ENCODE data around the gene CTNS.
A peak's percentile ranks its signal among the peaks of the same experiment; 100 is the strongest.

CTNS gene

GRCh38 chr17:3667366-3668278, 31.1 kb downstream of the CTNS start (continued):
- TF ChIP-seq ZNF404 (tag by site-specific recombination; IDR thresholded peaks at IDR 0.05) (no peak), ZBTB8A (tag by site-specific recombination; IDR thresholded peaks at IDR 0.05) (no peak; the same call in 1 of the 2 replicates), ZFP41 (tag by site-specific recombination; IDR thresholded peaks at IDR 0.05; ENCODE audit: borderline replicate concordance) (no peak), ZNF138 (tag by site-specific recombination; IDR thresholded peaks at IDR 0.05; ENCODE audit: borderline replicate concordance) (no peak), ZNF10 (tag by site-specific recombination; IDR thresholded peaks at IDR 0.05) (no peak), MYNN (tag by site-specific recombination; IDR thresholded peaks at IDR 0.05; ENCODE audit: borderline replicate concordance) (no peak), GFI1B (tag by site-specific recombination; IDR thresholded peaks at IDR 0.05) (no peak), KLF1 (tag by site-specific recombination; IDR thresholded peaks at IDR 0.05) (peak; percentile 66), ZNF423 (tag by site-specific recombination; IDR thresholded peaks at IDR 0.05) (no peak), ZNF623 (tag by site-specific recombination; IDR thresholded peaks at IDR 0.05) (no peak), OVOL3 (tag by site-specific recombination; IDR thresholded peaks at IDR 0.05) (no peak), TRIM28 (IDR thresholded peaks at IDR 0.05; ENCODE audit: borderline replicate concordance, low read length) (no peak), BCL11B (tag by site-specific recombination; IDR thresholded peaks at IDR 0.05; ENCODE audit: low read depth) (no peak), ZSCAN23 (tag by site-specific recombination; IDR thresholded peaks at IDR 0.05) (no peak), ZNF148 (tag by site-specific recombination; IDR thresholded peaks at IDR 0.05; ENCODE audit: borderline replicate concordance) (no peak), ZNF585B (tag by site-specific recombination; IDR thresholded peaks at IDR 0.05) (no peak), ZNF529 (tag by site-specific recombination; IDR thresholded peaks at IDR 0.05; ENCODE audit: insufficient replicate concordance) (no peak), REPIN1 (tag by site-specific recombination; IDR thresholded peaks at IDR 0.05; ENCODE audit: low read depth) (no peak), ZNF19 (tag by site-specific recombination; IDR thresholded peaks at IDR 0.05; ENCODE audit: low read depth) (no peak), PRDM4 (tag by site-specific recombination; IDR thresholded peaks at IDR 0.05) (no peak), ZNF792 (tag by site-specific recombination; IDR thresholded peaks at IDR 0.05) (no peak), SCRT2 (tag by site-specific recombination; IDR thresholded peaks at IDR 0.05) (peak; percentile 55), ZNF132 (tag by site-specific recombination; IDR thresholded peaks at IDR 0.05; ENCODE audit: borderline replicate concordance) (no peak), ZNF146 (tag by site-specific recombination; IDR thresholded peaks at IDR 0.05) (no peak), ZNF274 (IDR thresholded peaks at IDR 0.05; ENCODE audit: low read length) (no peak), ZNF274 (tag by site-specific recombination; IDR thresholded peaks at IDR 0.05; ENCODE audit: borderline replicate concordance) (no peak), ZBTB49 (tag by site-specific recombination; IDR thresholded peaks at IDR 0.05; ENCODE audit: low read depth) (no peak), ZNF501 (tag by site-specific recombination; IDR thresholded peaks at IDR 0.05) (peak; percentile 90; the same call in 1 of the 2 replicates), WT1 (tag by site-specific recombination; IDR thresholded peaks at IDR 0.05) (no peak)
- TF ChIP-seq, protein P1, sequence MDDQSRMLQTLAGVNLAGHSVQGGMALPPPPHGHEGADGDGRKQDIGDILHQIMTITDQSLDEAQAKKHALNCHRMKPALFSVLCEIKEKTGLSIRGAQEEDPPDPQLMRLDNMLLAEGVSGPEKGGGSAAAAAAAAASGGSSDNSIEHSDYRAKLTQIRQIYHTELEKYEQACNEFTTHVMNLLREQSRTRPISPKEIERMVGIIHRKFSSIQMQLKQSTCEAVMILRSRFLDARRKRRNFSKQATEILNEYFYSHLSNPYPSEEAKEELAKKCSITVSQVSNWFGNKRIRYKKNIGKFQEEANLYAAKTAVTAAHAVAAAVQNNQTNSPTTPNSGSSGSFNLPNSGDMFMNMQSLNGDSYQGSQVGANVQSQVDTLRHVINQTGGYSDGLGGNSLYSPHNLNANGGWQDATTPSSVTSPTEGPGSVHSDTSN (CRISPR knock-in tag; IDR thresholded peaks at IDR 0.05): no peak; the same call in 1 of the 2 replicates
- TF ChIP-seq, protein P2, sequence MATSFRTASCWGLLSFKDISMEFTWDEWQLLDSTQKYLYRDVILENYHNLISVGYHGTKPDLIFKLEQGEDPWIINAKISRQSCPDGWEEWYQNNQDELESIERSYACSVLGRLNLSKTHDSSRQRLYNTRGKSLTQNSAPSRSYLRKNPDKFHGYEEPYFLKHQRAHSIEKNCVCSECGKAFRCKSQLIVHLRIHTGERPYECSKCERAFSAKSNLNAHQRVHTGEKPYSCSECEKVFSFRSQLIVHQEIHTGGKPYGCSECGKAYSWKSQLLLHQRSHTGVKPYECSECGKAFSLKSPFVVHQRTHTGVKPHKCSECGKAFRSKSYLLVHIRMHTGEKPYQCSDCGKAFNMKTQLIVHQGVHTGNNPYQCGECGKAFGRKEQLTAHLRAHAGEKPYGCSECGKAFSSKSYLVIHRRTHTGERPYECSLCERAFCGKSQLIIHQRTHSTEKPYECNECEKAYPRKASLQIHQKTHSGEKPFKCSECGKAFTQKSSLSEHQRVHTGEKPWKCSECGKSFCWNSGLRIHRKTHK (tag by site-specific recombination; IDR thresholded peaks at IDR 0.05): no peak

Data from HEK293 (cell line).